ENCODE results near the gene DNAJC22. TPM values are rescaled to one million over a fixed set of nuclear protein-coding genes. Genes with fewer than 3 reads are reported as not detected.
A peak's percentile ranks its signal among the peaks of the same experiment; 100 is the strongest.

Gene DNAJC22
- total RNA-seq, 2 experiments from 2014 or later: 0.11 to 0.31 TPM

GRCh38 chr12:49342066-49342913 is 4.4 kb upstream of the DNAJC22 start:
- peaks cover 91% of the 10 kb centered on the region for H3K27me3 Mint-ChIP-seq
- H3K27ac Mint-ChIP-seq: no peak overlapping the region
- peak overlapping the region; percentile 70 for H3K4me3 Mint-ChIP-seq
- no peaks in the 10 kb centered on the region for H3K9me3 Mint-ChIP-seq
- DNase-seq (peak; percentile 84), ATAC-seq (ENCODE audit: low read depth) (peak; percentile 73)
- POLR2A ChIA-PET: interaction anchor here (0.6 to 2.8 kb wide), 8 partner anchors 10 to 1978 kb away, joined by 3 to 16 read pairs (median 4); partner anchors contain the start of gene TROAP
- H3K36me3 Mint-ChIP-seq: no peaks in the 10 kb centered on the region
- H3K4me1 Mint-ChIP-seq: peaks cover 26% of the 10 kb centered on the region

- Mint-ChIP-seq H3K4me1 (peaks cover 25% of the 10 kb centered on the region), H3K36me3 (no peaks in the 10 kb centered on the region), H3K9me3 (no peaks in the 10 kb centered on the region), H3K27me3 (peaks cover 88% of the 10 kb centered on the region), H3K4me3 (peak overlapping the region; percentile 70), H3K27ac (no peak overlapping the region)
- POLR2A ChIA-PET: interaction anchor here (0.5 to 2.8 kb wide), 10 partner anchors 9 to 1978 kb away, joined by 3 to 16 read pairs (median 4); partner anchors contain the start of gene TROAP
- ATAC-seq (ENCODE audit: low read depth) (no peak), DNase-seq (no peak)
These were observed 3.6 kb upstream of the DNAJC22 start for GRCh38 chr12:49342914-49343731.

- POLR2A ChIA-PET: no interaction called here
- ATAC-seq (ENCODE audit: low read depth) (no peak), DNase-seq (no peak)
- Mint-ChIP-seq H3K36me3 (no peaks in the 10 kb centered on the region), H3K27ac (no peak overlapping the region), H3K27me3 (peaks cover 85% of the 10 kb centered on the region), H3K9me3 (no peaks in the 10 kb centered on the region), H3K4me3 (no peak overlapping the region), H3K4me1 (peaks cover 25% of the 10 kb centered on the region)
These were observed 2.1 kb upstream of the DNAJC22 start for GRCh38 chr12:49344486-49345050.

- peak overlapping the region; percentile 29 for H3K4me3 Mint-ChIP-seq
- H3K9me3 Mint-ChIP-seq: no peaks in the 10 kb centered on the region
- ATAC-seq (ENCODE audit: low read depth): no peak
- peak; percentile 49 for DNase-seq
- H3K4me1 Mint-ChIP-seq: peaks cover 25% of the 10 kb centered on the region
- H3K36me3 Mint-ChIP-seq: no peaks in the 10 kb centered on the region
- H3K27ac Mint-ChIP-seq: no peak overlapping the region
- POLR2A ChIA-PET: interaction anchor here (2.8 kb wide), 1 partner anchor 21 kb away, joined by 18 read pairs; the partner anchor contains the start of gene SPATS2
- peaks cover 85% of the 10 kb centered on the region for H3K27me3 Mint-ChIP-seq
These were observed 1.4 kb upstream of the DNAJC22 start for GRCh38 chr12:49345051-49345824.

- peaks cover 84% of the 10 kb centered on the region for H3K27me3 Mint-ChIP-seq
- no peak for DNase-seq
- no peaks in the 10 kb centered on the region for H3K9me3 Mint-ChIP-seq
- ATAC-seq (ENCODE audit: low read depth): no peak
- POLR2A ChIA-PET: interaction anchor here (1.7 to 2.8 kb wide), 2 partner anchors 13 to 21 kb away, joined by 7 to 18 read pairs; partner anchors contain the start of gene SPATS2
- H3K4me3 Mint-ChIP-seq: peak overlapping the region; percentile 81
- no peaks in the 10 kb centered on the region for H3K36me3 Mint-ChIP-seq
- H3K4me1 Mint-ChIP-seq: peaks cover 25% of the 10 kb centered on the region
- no peak overlapping the region for H3K27ac Mint-ChIP-seq
These were observed 646 bp upstream of the DNAJC22 start for GRCh38 chr12:49345825-49346658.

GRCh38 chr12:49347311-49348193 is 864 bp downstream of the DNAJC22 start:
- H3K4me1 Mint-ChIP-seq: peaks cover 24% of the 10 kb centered on the region

GRCh38 chr12:49348781-49349180 is 2.1 kb downstream of the DNAJC22 start:
- Mint-ChIP-seq H3K4me3 (no peak overlapping the region), H3K4me1 (peaks cover 17% of the 10 kb centered on the region), H3K27ac (no peak overlapping the region), H3K36me3 (no peaks in the 10 kb centered on the region), H3K27me3 (peaks cover 79% of the 10 kb centered on the region), H3K9me3 (no peaks in the 10 kb centered on the region)
- POLR2A ChIA-PET: no interaction called here
- DNase-seq (no peak), ATAC-seq (ENCODE audit: low read depth) (no peak)

More at GRCh38 chr12:49347311-49348193, 864 bp downstream of the DNAJC22 start:
- Mint-ChIP-seq H3K36me3 (no peaks in the 10 kb centered on the region), H3K4me3 (peak overlapping the region; percentile 81), H3K9me3 (no peaks in the 10 kb centered on the region), H3K27ac (no peak overlapping the region), H3K27me3 (peaks cover 80% of the 10 kb centered on the region)
- POLR2A ChIA-PET: interaction anchor here (0.5 to 2.8 kb wide), 8 partner anchors 15 to 1520 kb away, joined by 3 to 18 read pairs (median 3); partner anchors contain the start of genes SPATS2 and TROAP
- DNase-seq (peak; percentile 90), ATAC-seq (ENCODE audit: low read depth) (peak; percentile 81)

GRCh38 chr12:49349266-49349665 is 2.6 kb downstream of the DNAJC22 start:
- Mint-ChIP-seq H3K27ac (no peak overlapping the region), H3K4me1 (peaks cover 16% of the 10 kb centered on the region), H3K4me3 (no peak overlapping the region), H3K27me3 (peaks cover 75% of the 10 kb centered on the region), H3K36me3 (no peaks in the 10 kb centered on the region), H3K9me3 (no peaks in the 10 kb centered on the region)
- DNase-seq (no peak), ATAC-seq (ENCODE audit: low read depth) (no peak)
- POLR2A ChIA-PET: no interaction called here

- Mint-ChIP-seq H3K9me3 (no peaks in the 10 kb centered on the region), H3K27me3 (peaks cover 60% of the 10 kb centered on the region), H3K4me1 (peaks cover under 1% of the 10 kb centered on the region), H3K36me3 (no peaks in the 10 kb centered on the region), H3K4me3 (no peak overlapping the region), H3K27ac (no peak overlapping the region)
- POLR2A ChIA-PET: interaction anchor here (0.9 to 1.2 kb wide), 2 partner anchors 9 to 15 kb away, joined by 3 to 4 read pairs; partner anchors contain the start of gene SPATS2
- ATAC-seq (ENCODE audit: low read depth) (no peak), DNase-seq (no peak)
These were observed 5.7 kb downstream of the DNAJC22 start for GRCh38 chr12:49352351-49352750.

- Mint-ChIP-seq H3K4me3 (no peak overlapping the region), H3K27me3 (peaks cover 42% of the 10 kb centered on the region), H3K9me3 (no peaks in the 10 kb centered on the region), H3K4me1 (peaks cover 9% of the 10 kb centered on the region), H3K36me3 (no peaks in the 10 kb centered on the region), H3K27ac (no peak overlapping the region)
- DNase-seq (no peak), ATAC-seq (ENCODE audit: low read depth) (no peak)
- POLR2A ChIA-PET: no interaction called here
These were observed 9.2 kb downstream of the DNAJC22 start for GRCh38 chr12:49355913-49356312.

GRCh38 chr12:49357103-49357678 is 10.5 kb downstream of the DNAJC22 start:
- H3K4me1 Mint-ChIP-seq: peaks cover 9% of the 10 kb centered on the region
- ATAC-seq (ENCODE audit: low read depth): no peak
- no peaks in the 10 kb centered on the region for H3K36me3 Mint-ChIP-seq
- DNase-seq: no peak
- no peak overlapping the region for H3K27ac Mint-ChIP-seq
- H3K9me3 Mint-ChIP-seq: no peaks in the 10 kb centered on the region
- POLR2A ChIA-PET: no interaction called here
- no peak overlapping the region for H3K4me3 Mint-ChIP-seq
- H3K27me3 Mint-ChIP-seq: peaks cover 39% of the 10 kb centered on the region
